K562 (cell line): ENCODE data around the gene SPPL3. TPM values are rescaled to one million over a fixed set of nuclear protein-coding genes. Genes with fewer than 3 reads are reported as not detected.

Source experiments
- ATAC-seq: fragments of 200-7000 bp; cut with Tn5 transposase; 3 replicates; pipeline ENCODE4 v1.9.1; 2020; ENCODE audit warnings: moderate library complexity
- BruUV-seq: library from RNA; stranded (reverse); fragments of 400-500 nt; replicated peaks from 2 replicates; lab custom pipeline; 2021; lab: Mats Ljungman, UMichigan
- CTCF ChIA-PET: fragments of 300-600 bp; formaldehyde crosslinking; extraction: SDS; loops from one replicate; lab custom pipeline; 2021; ENCODE audit warnings: low intra/inter-chr PET ratio; lab: Yijun Ruan, JAX
- POLR2A ChIA-PET: fragments of 300-600, 350-650 bp; sonication (Branson Sonifier 250); formaldehyde crosslinking; extraction: SDS; loops from one replicate; lab custom pipeline; 2021; ENCODE audit warnings: antibody characterized with exemption, inconsistent platforms; lab: Yijun Ruan, JAX
- DNase-seq, 4 experiments: peaks; one replicate each; pipeline versions ENCODE4 v3.0.0 to v3.0.0-alpha.2; 2011 to 2018; ENCODE audit warnings: low spot score in 3 of 4, mixed read lengths in 3 of 4; ENCODE audit errors: extremely low read depth in 1 of 4
- FAIRE-seq: peaks from 2 replicates; lab custom pipeline; 2011; peaks lifted over from hg19 to GRCh38; lab: Jason Lieb, UNC
- H2AFZ ChIP-seq: 2 replicates; pipeline ENCODE4 v1.6.0; 2011; ENCODE audit warnings: low read depth, low read length, control low read depth, inconsistent platforms
- H3K27ac ChIP-seq: fragments of 200-600 bp; 3 replicates; pipeline ENCODE4 v1.8.0; 2011; ENCODE audit warnings: low read depth, mild to moderate bottlenecking, control low read depth, inconsistent platforms, low read length, moderate library complexity, mixed read lengths; ENCODE audit errors: extremely low read depth
- H3K27me3 ChIP-seq, 2 experiments: fragments of 300-600 bp in 1 of 2; 2 replicates in 1 of 2; 3 replicates in 1 of 2; pipeline versions ENCODE4 v1.6.0 to v1.8.0; 2011; ENCODE audit warnings: inconsistent platforms in 2 of 2, low read length in 2 of 2, mild to moderate bottlenecking in 1 of 2, mixed read lengths in 1 of 2, moderate library complexity in 1 of 2; ENCODE audit not compliant: control insufficient read depth in 2 of 2, insufficient read depth in 2 of 2
- H3K36me3 ChIP-seq: fragments of 300-600 bp; 3 replicates; pipeline ENCODE4 v1.8.0; 2011; ENCODE audit warnings: mild to moderate bottlenecking, low read length, inconsistent platforms; ENCODE audit not compliant: control insufficient read depth, insufficient read depth
- H3K4me1 ChIP-seq, 2 experiments: fragments of 200-600 bp in 1 of 2; replicated peaks in 1 of 2; 2 replicates in 1 of 2; 3 replicates in 1 of 2; pipeline versions ENCODE4 v1.5.1 to v1.8.0; 2011; ENCODE audit warnings: inconsistent platforms in 2 of 2, low read length in 2 of 2, mild to moderate bottlenecking in 1 of 2, mixed read lengths in 1 of 2, moderate library complexity in 1 of 2; ENCODE audit not compliant: control insufficient read depth in 2 of 2, insufficient read depth in 2 of 2
- H3K4me2 ChIP-seq: 2 replicates; pipeline ENCODE4 v1.6.1; 2011; ENCODE audit warnings: low read length, control low read depth, inconsistent platforms, mixed read lengths; ENCODE audit not compliant: insufficient read depth
- H3K4me3 ChIP-seq: fragments of 200-600 bp; sonication (generic), shearing (Covaris generic); 2 replicates; pipeline ENCODE4 v1.5.1; 2016; ENCODE audit warnings: control low read depth, inconsistent platforms
- H3K79me2 ChIP-seq: fragments of 200-600 bp; 3 replicates; pipeline ENCODE4 v1.8.0; 2011; ENCODE audit warnings: low read length, inconsistent platforms; ENCODE audit not compliant: control insufficient read depth, insufficient read depth
- H3K9ac ChIP-seq, 2 experiments: 2 replicates each; pipeline versions ENCODE4 v1.6.0 to v1.6.1; 2011; ENCODE audit warnings: low read depth in 2 of 2, low read length in 2 of 2, control low read depth in 1 of 2, inconsistent platforms in 1 of 2, mild to moderate bottlenecking in 1 of 2, mixed read lengths in 1 of 2; ENCODE audit not compliant: insufficient read depth in 1 of 2
- H3K9me1 ChIP-seq: one replicate; pipeline ENCODE4 v1.6.0; 2011; ENCODE audit warnings: inconsistent platforms, mild to moderate bottlenecking, low read length, moderate library complexity; ENCODE audit not compliant: control insufficient read depth, insufficient read depth
- H3K9me3 ChIP-seq: replicated peaks from 2 replicates; pipeline ENCODE4 v1.5.1; 2011; ENCODE audit warnings: low read depth, low read length, inconsistent platforms; ENCODE audit not compliant: control insufficient read depth, insufficient read depth
- H4K20me1 ChIP-seq: replicated peaks from 2 replicates; pipeline ENCODE4 v1.6.1; 2011; ENCODE audit warnings: low read length, inconsistent platforms, mixed read lengths; ENCODE audit not compliant: control insufficient read depth, insufficient read depth
- CAMTA2 ChIP-seq: fragments of 250-450 bp; sonication (Bioruptor Pico); conservative IDR thresholded peaks from 2 replicates; pipeline ENCODE4 v1.5.1; 2022
- CTBP1 ChIP-seq: fragments of 450-650 bp; IDR thresholded peaks from 2 replicates; pipeline ENCODE4 v1.6.1; 2016; ENCODE audit warnings: borderline replicate concordance
- EGR1 ChIP-seq: fragments of 450-650 bp; conservative IDR thresholded peaks from 2 replicates; pipeline ENCODE4 v1.6.1; 2017; ENCODE audit warnings: mild to moderate bottlenecking
- HMGN3 ChIP-seq: IDR thresholded peaks from 2 replicates; pipeline ENCODE4 v1.6.1; 2011; ENCODE audit warnings: borderline replicate concordance, low read depth, mild to moderate bottlenecking, mixed read lengths, low read length; ENCODE audit not compliant: insufficient read length; ENCODE audit errors: extremely low read depth
- HMGXB4 ChIP-seq: sonication (generic); formaldehyde crosslinking; IDR thresholded peaks from 2 replicates; pipeline ENCODE4 v1.8.1; 2023; ENCODE audit warnings: mild to moderate bottlenecking, missing genetic modification reagents
- LCOR ChIP-seq: sonication (generic); formaldehyde crosslinking; IDR thresholded peaks from 2 replicates; pipeline ENCODE4 v1.8.0; 2022; ENCODE audit warnings: mild to moderate bottlenecking, missing genetic modification reagents
- PHF21A ChIP-seq: fragments of 450-650 bp; IDR thresholded peaks from 2 replicates; pipeline ENCODE4 v1.6.1; 2017; ENCODE audit warnings: low read depth, borderline replicate concordance
- TCF7L2 ChIP-seq: fragments of 150-350 bp; IDR thresholded peaks from 2 replicates; pipeline ENCODE4 v1.6.1; 2016; ENCODE audit warnings: low read depth, mild to moderate bottlenecking, low read length, moderate library complexity
- UBTF ChIP-seq, 2 experiments: IDR thresholded peaks; 2 replicates each; pipeline ENCODE4 v1.6.1; 2012; ENCODE audit warnings: improper control_type of control experiment in 2 of 2, low read depth in 2 of 2, low read length in 2 of 2, borderline replicate concordance in 1 of 2
- USF2 ChIP-seq: sonication (generic); formaldehyde crosslinking; IDR thresholded peaks from 2 replicates; pipeline ENCODE4 v1.5.0; 2020; ENCODE audit warnings: missing genetic modification reagents
- ZNF184 ChIP-seq: sonication (generic); formaldehyde crosslinking; IDR thresholded peaks from 2 replicates; pipeline ENCODE4 v1.5.0; 2020; ENCODE audit warnings: missing genetic modification reagents
- ZNF282 ChIP-seq: sonication (generic); formaldehyde crosslinking; IDR thresholded peaks from 2 replicates; pipeline ENCODE4 v1.8.1; 2023; ENCODE audit warnings: missing genetic modification reagents
- ZNF398 ChIP-seq: fragments of 250-450 bp; sonication (Bioruptor Pico); IDR thresholded peaks from 2 replicates; pipeline ENCODE4 v1.8.0; 2021; ENCODE audit warnings: moderate library complexity, mild to moderate bottlenecking, inconsistent platforms
- ZNF589 ChIP-seq: fragments of 200-800 bp; sonication (Bioruptor generic); IDR thresholded peaks from 2 replicates; pipeline ENCODE4 v1.6.1; 2016; ENCODE audit warnings: low read depth, missing genetic modification characterization, missing compliant biosample characterization
- WGBS: fragments of 100-300 bp; shearing (Covaris generic); methylation state at CpG from one replicate; pipeline ENCODE4 v1.1.6; 2016; ENCODE audit warnings: low coverage, mixed read lengths; ENCODE audit not compliant: insufficient coverage; ENCODE audit errors: missing lambda C conversion rate; 5-methylcytosine and 5-hydroxymethylcytosine counted together
- in situ Hi-C: fragments of 300-500 bp; cut with MboI; formaldehyde crosslinking; loops from 4 replicates; pipeline ENCODE4 v1.15.0; 2018; ENCODE audit warnings: inconsistent platforms, mixed read lengths
- intact Hi-C: fragments of 100-400 bp; cut with micrococcal nuclease; formaldehyde crosslinking; loops from 2 replicates; pipeline ENCODE4 v1.14.2; 2022
- polyA plus RNA-seq, 8 experiments: library from polyadenylated mRNA; depleted of rRNA in 4 of 8; stranded (reverse) in 5 of 8; unstranded in 3 of 8; fragments of >200 nt; fragmentation: Nextera tagmentation in 2 of 8; fragmentation: Illumina TruSeq in 1 of 8; extraction: Ambion mirVana in 2 of 8; extraction: Trizol in 1 of 8; gene quantifications; 2 replicates each; pipeline versions ENCODE4 v1.2.1 to v1.2.3, GENCODE V29; 2011 to 2014; ENCODE audit warnings: inconsistent platforms in 1 of 8, missing spikeins in 1 of 8
- total RNA-seq, 7 experiments: library from RNA; depleted of rRNA in 6 of 7; stranded (reverse); fragments of >200 nt in 6 of 7; fragmentation: Illumina TruSeq in 2 of 7; extraction: Trizol in 2 of 7; gene quantifications; 2 replicates each; pipeline versions ENCODE4 v1.2.1 to v1.2.3, GENCODE V29; 2011 to 2021; ENCODE audit warnings: low replicate concordance in 1 of 7

SPPL3 gene
- total and polyA plus RNA-seq, 9 of the 15 experiments (the other 6 are each of a cell fraction or from before 2014, with no cell fraction given), result 2.9 to 32.1 (median 7.1) TPM

DNA sequence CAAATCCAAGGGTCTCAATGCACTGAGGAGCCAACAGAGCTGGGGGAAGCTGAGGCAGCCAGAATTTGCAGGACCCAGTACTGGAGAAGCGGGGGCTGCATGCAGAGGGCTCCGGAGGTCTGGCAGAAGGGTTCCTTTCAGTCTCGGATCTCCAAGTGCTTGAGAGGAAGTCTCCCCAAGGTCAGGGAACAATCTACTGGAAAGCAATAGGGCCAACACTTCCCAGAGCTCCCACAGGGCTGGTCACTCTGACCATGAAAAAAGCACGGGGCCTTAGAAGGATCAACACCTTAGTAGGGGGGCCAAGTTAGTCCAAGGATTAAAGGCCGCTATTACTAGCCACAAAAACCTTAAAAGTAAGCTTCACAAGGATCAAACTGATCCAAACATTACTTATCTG, 31.7 kb downstream of the SPPL3 start:
- peaks cover 4% of the 10 kb centered on the region; the same call in 1 of the 2 replicates for H4K20me1 ChIP-seq
- intact Hi-C loops, result no loop called here
- in situ Hi-C loops, result no loop called here
- no peak for FAIRE-seq
- H3K27ac ChIP-seq, result no peak overlapping the region
- H2AFZ ChIP-seq, result no peak overlapping the region
- H3K4me3 ChIP-seq, result no peak overlapping the region
- no peak for TF ChIP-seq ZNF282 (CRISPR knock-in tag)
- TF ChIP-seq PHF21A, result no peak
- TF ChIP-seq LCOR, result no peak
- TF ChIP-seq UBTF (IDR thresholded peaks at IDR 0.05; ENCODE audit: borderline replicate concordance in 1 of 2, low read depth in 2 of 2, low read length in 2 of 2), result no peak
- TF ChIP-seq HMGN3, result no peak
- TF ChIP-seq ZNF398 (CRISPR knock-in tag), result no peak
- TF ChIP-seq USF2, result no peak
- no peak for TF ChIP-seq EGR1
- TF ChIP-seq ZNF184 (CRISPR knock-in tag), result no peak
- TF ChIP-seq CAMTA2 (CRISPR knock-in tag), result no peak
- no peak for TF ChIP-seq HMGXB4
- no peak for TF ChIP-seq ZNF589 (CRISPR knock-in tag)
- TF ChIP-seq TCF7L2, result no peak
- no peak for TF ChIP-seq CTBP1
- TF ChIP-seq, all 486 proteins: peak for 0
- DNase-seq (no peak), ATAC-seq (peak; percentile 45; the same call in 1 of the 3 replicates)
- no peak overlapping the region for H3K9ac ChIP-seq
- 52% methylated on average over 5 of the region's 5 CpGs for WGBS
- no peaks in the 10 kb centered on the region for H3K27me3 ChIP-seq
- H3K9me1 ChIP-seq, result no peaks in the 10 kb centered on the region
- H3K4me1 ChIP-seq, result no peaks in the 10 kb centered on the region
- H3K36me3 ChIP-seq, result no peaks in the 10 kb centered on the region; the same call in 2 of the 3 replicates
- ChIA-PET CTCF (no interaction called here), POLR2A (interaction anchor here (1.0 kb wide), 1 partner anchor 32 kb away, joined by 3 read pairs; no protein-coding TSS in a partner anchor)
- no TSS peak for BruUV-seq
- H3K79me2 ChIP-seq, result peaks cover 42% of the 10 kb centered on the region
- H3K9me3 ChIP-seq, result no peaks in the 10 kb centered on the region
- H3K4me2 ChIP-seq, result no peak overlapping the region
